IMR-90 (cell line): ENCODE measurements around the gene BARD1.

Experiments
- MAFK ChIP-seq: IDR thresholded peaks from 2 replicates; pipeline ENCODE4 v1.6.1; 2012; ENCODE audit warnings: low read depth, low read length, improper control_type of control experiment
- POLR2A ChIP-seq: IDR thresholded peaks from 2 replicates; pipeline ENCODE4 v1.6.1; 2012; ENCODE audit warnings: mild to moderate bottlenecking, low read depth, low read length
- TF ChIP-seq, protein P1 (sequence below): conservative IDR thresholded peaks from 2 replicates; pipeline ENCODE4 v1.5.1; 2012; ENCODE audit warnings: mild to moderate bottlenecking, low read depth, low read length, improper control_type of control experiment

DNA sequence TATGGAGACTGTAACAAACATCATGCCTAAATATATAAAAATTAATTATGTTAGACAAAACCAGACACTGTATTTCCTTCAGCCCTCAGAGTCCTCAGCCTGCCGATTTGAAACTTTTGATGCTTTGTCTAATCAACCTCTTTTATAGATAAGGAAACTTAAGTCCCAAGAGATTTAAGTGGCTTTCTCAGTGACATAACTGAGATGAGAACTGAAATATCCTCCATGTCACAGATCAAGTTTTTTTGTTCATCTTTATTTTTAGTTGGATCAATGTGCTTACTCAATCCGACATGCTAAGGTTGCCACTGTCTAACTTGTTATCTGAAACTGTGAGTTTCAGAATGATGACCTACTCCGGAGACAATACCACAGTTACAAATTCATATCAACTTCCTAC lies 72.3 kb downstream of the BARD1 start:
- TF ChIP-seq POLR2A (no peak), MAFK (no peak)
- TF ChIP-seq, protein P1, sequence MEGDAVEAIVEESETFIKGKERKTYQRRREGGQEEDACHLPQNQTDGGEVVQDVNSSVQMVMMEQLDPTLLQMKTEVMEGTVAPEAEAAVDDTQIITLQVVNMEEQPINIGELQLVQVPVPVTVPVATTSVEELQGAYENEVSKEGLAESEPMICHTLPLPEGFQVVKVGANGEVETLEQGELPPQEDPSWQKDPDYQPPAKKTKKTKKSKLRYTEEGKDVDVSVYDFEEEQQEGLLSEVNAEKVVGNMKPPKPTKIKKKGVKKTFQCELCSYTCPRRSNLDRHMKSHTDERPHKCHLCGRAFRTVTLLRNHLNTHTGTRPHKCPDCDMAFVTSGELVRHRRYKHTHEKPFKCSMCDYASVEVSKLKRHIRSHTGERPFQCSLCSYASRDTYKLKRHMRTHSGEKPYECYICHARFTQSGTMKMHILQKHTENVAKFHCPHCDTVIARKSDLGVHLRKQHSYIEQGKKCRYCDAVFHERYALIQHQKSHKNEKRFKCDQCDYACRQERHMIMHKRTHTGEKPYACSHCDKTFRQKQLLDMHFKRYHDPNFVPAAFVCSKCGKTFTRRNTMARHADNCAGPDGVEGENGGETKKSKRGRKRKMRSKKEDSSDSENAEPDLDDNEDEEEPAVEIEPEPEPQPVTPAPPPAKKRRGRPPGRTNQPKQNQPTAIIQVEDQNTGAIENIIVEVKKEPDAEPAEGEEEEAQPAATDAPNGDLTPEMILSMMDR, result no peak
